Astrocyte (in vitro differentiated cells and primary cell): ENCODE results near the gene IGF1R.

Experiments used
- CTCF ChIP-seq: IDR thresholded peaks from 2 replicates; pipeline ENCODE4 v1.5.1; 2011; ENCODE audit warnings: low read depth, mild to moderate bottlenecking, inconsistent platforms, low read length, moderate library complexity; ENCODE audit not compliant: insufficient read depth
- EZH2 ChIP-seq: IDR thresholded peaks from 2 replicates; pipeline ENCODE4 v1.6.1; 2012; ENCODE audit warnings: mild to moderate bottlenecking, low read length, inconsistent platforms; ENCODE audit not compliant: insufficient read depth

- no peak for TF ChIP-seq CTCF
- no peak for TF ChIP-seq EZH2
Measured at GRCh38 chr15:98953000-98953787, 304.9 kb downstream of the IGF1R start.
